ENCODE results near the gene CYTIP.

DNA sequence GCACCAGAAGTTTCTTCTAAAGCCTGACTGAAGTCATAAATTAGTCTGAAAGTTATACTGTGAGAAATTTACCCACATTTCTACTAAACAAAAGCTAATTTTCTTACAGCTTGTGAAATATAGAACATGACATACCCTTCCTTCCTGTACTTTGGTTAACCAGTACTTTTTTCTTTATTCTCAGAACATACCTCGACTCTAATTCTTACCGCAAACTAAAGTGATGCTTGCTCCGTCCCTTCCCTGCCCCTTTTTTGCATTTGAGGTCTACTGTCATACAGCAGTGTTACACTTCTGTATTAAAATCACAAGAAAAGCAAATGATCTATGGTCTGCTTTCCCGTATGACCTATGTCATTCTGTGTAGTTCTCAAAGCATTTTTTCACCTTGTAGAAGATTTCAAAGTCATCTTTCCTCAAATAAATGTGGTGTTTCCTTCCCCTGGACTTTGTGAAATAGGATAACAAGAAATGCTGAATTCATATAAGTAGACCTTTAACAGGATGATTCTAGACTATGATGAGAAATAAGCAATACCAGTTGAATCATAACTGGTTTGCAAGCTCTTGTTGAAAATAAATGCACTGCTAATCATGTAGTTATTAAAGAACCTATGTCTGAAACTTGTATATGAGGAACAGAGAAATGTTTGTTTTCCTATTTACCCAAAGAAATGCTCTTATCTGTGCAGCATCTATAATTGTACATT lies 30.4 kb downstream of the CYTIP start:
- TF ChIP-seq RFX5 (IDR thresholded peaks at IDR 0.05; ENCODE audit: low read depth, low read length) (no peak), HDAC6 (IDR thresholded peaks at IDR 0.05; ENCODE audit: low read depth, low read length) (no peak), POLR2A (conservative IDR thresholded peaks at IDR 0.05) (no peak), TOE1 (IDR thresholded peaks at IDR 0.05; ENCODE audit: borderline replicate concordance) (no peak), TOE1 (CRISPR knock-in tag; IDR thresholded peaks at IDR 0.05; ENCODE audit: borderline replicate concordance, low read depth) (no peak), TBL1XR1 (IDR thresholded peaks at IDR 0.05; ENCODE audit: low read length in 2 of 2) (no peak), PHF8 (IDR thresholded peaks at IDR 0.05; ENCODE audit: borderline replicate concordance, low read length) (no peak), ETV5 (CRISPR knock-in tag; IDR thresholded peaks at IDR 0.05; ENCODE audit: low read depth) (no peak), RCOR1 (IDR thresholded peaks at IDR 0.05; ENCODE audit: borderline replicate concordance in 1 of 2, low read depth in 2 of 2, low read length in 2 of 2) (no peak), HNRNPK (IDR thresholded peaks at IDR 0.05; ENCODE audit: low read depth, low read length, poor library complexity, severe bottlenecking) (no peak)
- TF ChIP-seq, protein P1, sequence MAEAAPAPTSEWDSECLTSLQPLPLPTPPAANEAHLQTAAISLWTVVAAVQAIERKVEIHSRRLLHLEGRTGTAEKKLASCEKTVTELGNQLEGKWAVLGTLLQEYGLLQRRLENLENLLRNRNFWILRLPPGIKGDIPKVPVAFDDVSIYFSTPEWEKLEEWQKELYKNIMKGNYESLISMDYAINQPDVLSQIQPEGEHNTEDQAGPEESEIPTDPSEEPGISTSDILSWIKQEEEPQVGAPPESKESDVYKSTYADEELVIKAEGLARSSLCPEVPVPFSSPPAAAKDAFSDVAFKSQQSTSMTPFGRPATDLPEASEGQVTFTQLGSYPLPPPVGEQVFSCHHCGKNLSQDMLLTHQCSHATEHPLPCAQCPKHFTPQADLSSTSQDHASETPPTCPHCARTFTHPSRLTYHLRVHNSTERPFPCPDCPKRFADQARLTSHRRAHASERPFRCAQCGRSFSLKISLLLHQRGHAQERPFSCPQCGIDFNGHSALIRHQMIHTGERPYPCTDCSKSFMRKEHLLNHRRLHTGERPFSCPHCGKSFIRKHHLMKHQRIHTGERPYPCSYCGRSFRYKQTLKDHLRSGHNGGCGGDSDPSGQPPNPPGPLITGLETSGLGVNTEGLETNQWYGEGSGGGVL (CRISPR knock-in tag; IDR thresholded peaks at IDR 0.05): no peak
- TF ChIP-seq, protein P2, sequence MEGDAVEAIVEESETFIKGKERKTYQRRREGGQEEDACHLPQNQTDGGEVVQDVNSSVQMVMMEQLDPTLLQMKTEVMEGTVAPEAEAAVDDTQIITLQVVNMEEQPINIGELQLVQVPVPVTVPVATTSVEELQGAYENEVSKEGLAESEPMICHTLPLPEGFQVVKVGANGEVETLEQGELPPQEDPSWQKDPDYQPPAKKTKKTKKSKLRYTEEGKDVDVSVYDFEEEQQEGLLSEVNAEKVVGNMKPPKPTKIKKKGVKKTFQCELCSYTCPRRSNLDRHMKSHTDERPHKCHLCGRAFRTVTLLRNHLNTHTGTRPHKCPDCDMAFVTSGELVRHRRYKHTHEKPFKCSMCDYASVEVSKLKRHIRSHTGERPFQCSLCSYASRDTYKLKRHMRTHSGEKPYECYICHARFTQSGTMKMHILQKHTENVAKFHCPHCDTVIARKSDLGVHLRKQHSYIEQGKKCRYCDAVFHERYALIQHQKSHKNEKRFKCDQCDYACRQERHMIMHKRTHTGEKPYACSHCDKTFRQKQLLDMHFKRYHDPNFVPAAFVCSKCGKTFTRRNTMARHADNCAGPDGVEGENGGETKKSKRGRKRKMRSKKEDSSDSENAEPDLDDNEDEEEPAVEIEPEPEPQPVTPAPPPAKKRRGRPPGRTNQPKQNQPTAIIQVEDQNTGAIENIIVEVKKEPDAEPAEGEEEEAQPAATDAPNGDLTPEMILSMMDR (IDR thresholded peaks at IDR 0.05 in 2 of 3, conservative IDR thresholded peaks at IDR 0.05 in 1 of 3; ENCODE audit: insufficient read depth in 2 of 3, low read depth in 1 of 3, low read length in 3 of 3): no peak
